K562 (cell line): ENCODE results near the gene RSAD1. TPM values are rescaled to one million over a fixed set of nuclear protein-coding genes. Genes with fewer than 3 reads are reported as not detected.

Source experiments
- ARID3B ChIP-seq: fragments of 250-450 bp; sonication (Bioruptor Pico); IDR thresholded peaks from 2 replicates; pipeline ENCODE4 v1.4.0; 2020; ENCODE audit warnings: borderline replicate concordance
- ATF3 ChIP-seq, 2 experiments: fragments of 450-650 bp in 1 of 2; sonication (generic) in 1 of 2; formaldehyde crosslinking in 1 of 2; IDR thresholded peaks in 1 of 2; conservative IDR thresholded peaks in 1 of 2; 2 replicates each; pipeline versions ENCODE4 v1.6.1 to v1.8.1; 2016 to 2023; ENCODE audit warnings: mild to moderate bottlenecking in 2 of 2, moderate library complexity in 2 of 2, inconsistent platforms in 1 of 2, missing genetic modification reagents in 1 of 2
- CREB1 ChIP-seq, 2 experiments: sonication (generic) in 1 of 2; formaldehyde crosslinking in 1 of 2; IDR thresholded peaks; 2 replicates each; pipeline versions ENCODE4 v1.6.1 to v1.8.0; 2012 to 2022; ENCODE audit warnings: inconsistent platforms in 1 of 2, mild to moderate bottlenecking in 1 of 2, missing genetic modification reagents in 1 of 2, moderate library complexity in 1 of 2
- EP400 ChIP-seq: fragments of 450-650 bp; IDR thresholded peaks from 2 replicates; pipeline ENCODE4 v1.6.1; 2017; ENCODE audit warnings: antibody characterized with exemption, mild to moderate bottlenecking, moderate library complexity
- ETV5 ChIP-seq: sonication (generic); formaldehyde crosslinking; IDR thresholded peaks from 2 replicates; pipeline ENCODE4 v1.4.0; 2020; ENCODE audit warnings: low read depth, mild to moderate bottlenecking, missing genetic modification reagents
- HMBOX1 ChIP-seq: sonication (generic); IDR thresholded peaks from 2 replicates; pipeline ENCODE4 v1.6.1; 2016
- ID3 ChIP-seq, 2 experiments: fragments of 250-450 bp in 1 of 2; fragments of 450-650 bp in 1 of 2; sonication (Bioruptor Pico) in 1 of 2; IDR thresholded peaks; 2 replicates each; pipeline versions ENCODE4 v1.6.1 to v1.8.0; 2016 to 2021; ENCODE audit warnings: mild to moderate bottlenecking in 2 of 2, moderate library complexity in 2 of 2, missing compliant biosample characterization in 1 of 2, missing genetic modification characterization in 1 of 2
- KLF10 ChIP-seq: fragments of 250-450 bp; sonication (Bioruptor Pico); IDR thresholded peaks from 2 replicates; pipeline ENCODE4 v1.6.1; 2021; ENCODE audit warnings: matching md5 sums
- L3MBTL2 ChIP-seq: fragments of 450-650 bp; IDR thresholded peaks from 2 replicates; pipeline ENCODE4 v1.6.1; 2016; ENCODE audit warnings: mild to moderate bottlenecking, moderate library complexity
- NFXL1 ChIP-seq: fragments of 450-650 bp; formaldehyde crosslinking; IDR thresholded peaks from 2 replicates; pipeline ENCODE4 v1.4.0; 2021; ENCODE audit warnings: mild to moderate bottlenecking
- PHB2 ChIP-seq: fragments of 450-650 bp; IDR thresholded peaks from 2 replicates; pipeline ENCODE4 v1.6.1; 2017; ENCODE audit warnings: low read depth
- POLR2AphosphoS5 ChIP-seq: IDR thresholded peaks from 2 replicates; pipeline ENCODE4 v1.6.1; 2011; ENCODE audit warnings: mild to moderate bottlenecking, low read depth, low read length, moderate library complexity; ENCODE audit not compliant: control insufficient read depth, insufficient read depth
- PTTG1 ChIP-seq: fragments of 450-650 bp; IDR thresholded peaks from 2 replicates; pipeline ENCODE4 v1.6.1; 2016; ENCODE audit warnings: low read depth, mild to moderate bottlenecking, missing genetic modification characterization, missing compliant biosample characterization
- RCOR1 ChIP-seq, 2 experiments: IDR thresholded peaks; 2 replicates each; pipeline ENCODE4 v1.6.1; 2012; ENCODE audit warnings: low read depth in 2 of 2, low read length in 2 of 2, borderline replicate concordance in 1 of 2, improper control_type of control experiment in 1 of 2
- SRSF1 ChIP-seq: fragments of 200-400 bp; formaldehyde crosslinking; IDR thresholded peaks from 2 replicates; pipeline ENCODE4 v1.6.1; 2017; ENCODE audit warnings: mild to moderate bottlenecking, low read depth, low read length, moderate library complexity
- ZNF398 ChIP-seq: fragments of 250-450 bp; sonication (Bioruptor Pico); IDR thresholded peaks from 2 replicates; pipeline ENCODE4 v1.8.0; 2021; ENCODE audit warnings: moderate library complexity, mild to moderate bottlenecking, inconsistent platforms
- ZNF431 ChIP-seq: sonication (generic); formaldehyde crosslinking; IDR thresholded peaks from 2 replicates; pipeline ENCODE4 v1.8.0; 2022; ENCODE audit warnings: mild to moderate bottlenecking, missing genetic modification reagents
- ZNF740 ChIP-seq, 3 experiments: fragments of 200-800 bp in 1 of 3; sonication (Bioruptor generic) in 1 of 3; sonication (generic) in 1 of 3; formaldehyde crosslinking in 1 of 3; IDR thresholded peaks; 2 replicates each; pipeline versions ENCODE4 v1.6.1 to v1.8.0; 2016 to 2022; ENCODE audit warnings: mild to moderate bottlenecking in 2 of 3, missing compliant biosample characterization in 2 of 3, missing genetic modification characterization in 2 of 3, missing genetic modification reagents in 1 of 3
- polyA plus RNA-seq, 8 experiments: library from polyadenylated mRNA; depleted of rRNA in 4 of 8; stranded (reverse) in 5 of 8; unstranded in 3 of 8; fragments of >200 nt; fragmentation: Nextera tagmentation in 2 of 8; fragmentation: Illumina TruSeq in 1 of 8; extraction: Ambion mirVana in 2 of 8; extraction: Trizol in 1 of 8; gene quantifications; 2 replicates each; pipeline versions ENCODE4 v1.2.1 to v1.2.3, GENCODE V29; 2011 to 2014; ENCODE audit warnings: inconsistent platforms in 1 of 8, missing spikeins in 1 of 8
- total RNA-seq, 7 experiments: library from RNA; depleted of rRNA in 6 of 7; stranded (reverse); fragments of >200 nt in 6 of 7; fragmentation: Illumina TruSeq in 2 of 7; extraction: Trizol in 2 of 7; gene quantifications; 2 replicates each; pipeline versions ENCODE4 v1.2.1 to v1.2.3, GENCODE V29; 2011 to 2021; ENCODE audit warnings: low replicate concordance in 1 of 7

Gene RSAD1
- total and polyA plus RNA-seq, 9 of the 15 experiments (the other 6 are each of a cell fraction or from before 2014, with no cell fraction given) = 4.5 to 42.5 (median 26.8) TPM

GRCh38 chr17:50482516-50482915 is 3.9 kb downstream of the RSAD1 start (continued):
- TF ChIP-seq ARID3B (CRISPR knock-in tag) (no peak), ETV5 (CRISPR knock-in tag) (no peak), KLF10 (no peak), ID3 (CRISPR knock-in tag; IDR thresholded peaks at IDR 0.05) (no peak), ID3 (tag; IDR thresholded peaks at IDR 0.05) (no peak), PHB2 (no peak), SRSF1 (no peak), NFXL1 (no peak), ZNF431 (CRISPR knock-in tag) (no peak), POLR2AphosphoS5 (no peak), PTTG1 (tag) (no peak), HMBOX1 (peak; percentile 60; the same call in 1 of the 2 replicates), RCOR1 (IDR thresholded peaks at IDR 0.05; ENCODE audit: borderline replicate concordance in 1 of 2, low read depth in 2 of 2, low read length in 2 of 2) (peak in 1 of 2 experiments; percentile 51; a peak in 1 of 4 replicates), ZNF398 (no peak), L3MBTL2 (0 out of 2 replicates have a peak, but pooled peaks have one; percentile 26), ATF3 (IDR thresholded peaks at IDR 0.05) (peak; percentile 63), ATF3 (CRISPR knock-in tag; conservative IDR thresholded peaks at IDR 0.05) (no peak), EP400 (peak; percentile 31; the same call in 1 of the 2 replicates), CREB1 (IDR thresholded peaks at IDR 0.05) (no peak), CREB1 (CRISPR knock-in tag; IDR thresholded peaks at IDR 0.05) (peak; percentile 17; the same call in 1 of the 2 replicates), ZNF740 (CRISPR knock-in tag; IDR thresholded peaks at IDR 0.05) (no peak), ZNF740 (tag; IDR thresholded peaks at IDR 0.05) (no peak)
